GM21737 (cell line): ENCODE results near the gene ARHGAP42.
A peak's percentile ranks its signal among the peaks of the same experiment; 100 is the strongest.

Source experiments
- ATAC-seq: cut with Tn5 transposase; IDR thresholded peaks from one replicate; pipeline ENCODE4 v1.9.1; 2021; ENCODE audit warnings: mild to moderate bottlenecking, moderate library complexity; ENCODE audit not compliant: unreplicated experiment

Gene ARHGAP42

GRCh38 chr11:100908746-100909145, 221.7 kb downstream of the ARHGAP42 start:
- ATAC-seq, result no peak

GRCh38 chr11:100910808-100911207, 223.7 kb downstream of the ARHGAP42 start:
- ATAC-seq, result peak; percentile 91

DNA sequence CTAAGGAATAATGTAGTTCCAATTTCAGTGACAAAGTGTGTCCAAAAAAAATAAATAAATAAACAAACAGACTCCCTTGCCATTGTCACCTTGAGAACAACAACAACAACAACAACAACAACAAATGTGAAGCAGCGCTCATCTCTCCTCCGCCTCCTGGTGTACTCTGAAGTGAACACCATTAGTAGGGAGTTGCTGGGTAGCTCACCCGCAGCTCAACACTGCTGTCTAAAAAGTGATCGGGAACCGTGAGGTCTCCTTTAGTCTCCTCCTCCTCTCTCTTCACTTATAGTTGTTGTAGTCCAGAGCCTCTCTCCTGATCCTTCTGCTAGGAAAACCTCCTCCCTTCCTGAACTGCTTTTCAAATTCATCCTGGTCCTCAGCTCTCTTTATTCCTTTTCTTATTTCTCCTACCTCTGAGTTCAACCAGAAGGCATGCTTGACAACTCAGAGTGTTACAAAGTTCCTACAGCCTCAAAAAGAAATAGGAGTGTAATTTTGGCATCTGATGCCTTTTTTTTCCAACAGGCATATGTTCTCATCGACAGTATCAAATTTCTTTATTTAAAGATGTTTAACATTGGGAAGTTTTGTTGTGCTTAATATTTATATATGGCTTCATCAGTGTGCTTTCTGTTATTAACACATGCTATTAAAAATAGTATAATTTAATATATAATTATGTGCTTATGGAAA, 227.5 kb downstream of the ARHGAP42 start:
- ATAC-seq, result no peak

GRCh38 chr11:100918551-100919500, 231.7 kb downstream of the ARHGAP42 start:
- no peak for ATAC-seq

DNA sequence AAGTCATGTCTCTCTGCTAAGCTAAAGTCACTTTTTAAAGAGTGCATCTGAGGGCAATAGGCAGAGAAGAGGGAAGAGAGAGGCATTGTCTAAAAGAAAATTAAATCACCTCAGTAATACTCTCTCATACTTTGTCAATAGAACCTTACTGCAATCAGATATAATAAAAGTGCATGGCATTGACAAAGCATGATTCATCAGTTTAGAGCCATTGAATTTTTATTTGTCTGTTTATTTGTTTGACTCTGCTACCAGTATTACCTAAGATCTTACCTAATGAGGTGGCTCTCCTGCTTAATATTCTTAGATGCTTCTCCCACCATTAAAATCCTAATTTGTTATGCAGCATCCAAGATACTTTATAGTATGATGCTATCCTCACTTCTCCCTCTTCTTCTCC, 233.5 kb downstream of the ARHGAP42 start:
- ATAC-seq, result no peak

- no peak for ATAC-seq
Observed at GRCh38 chr11:100922121-100922520, 235.0 kb downstream of the ARHGAP42 start.

DNA sequence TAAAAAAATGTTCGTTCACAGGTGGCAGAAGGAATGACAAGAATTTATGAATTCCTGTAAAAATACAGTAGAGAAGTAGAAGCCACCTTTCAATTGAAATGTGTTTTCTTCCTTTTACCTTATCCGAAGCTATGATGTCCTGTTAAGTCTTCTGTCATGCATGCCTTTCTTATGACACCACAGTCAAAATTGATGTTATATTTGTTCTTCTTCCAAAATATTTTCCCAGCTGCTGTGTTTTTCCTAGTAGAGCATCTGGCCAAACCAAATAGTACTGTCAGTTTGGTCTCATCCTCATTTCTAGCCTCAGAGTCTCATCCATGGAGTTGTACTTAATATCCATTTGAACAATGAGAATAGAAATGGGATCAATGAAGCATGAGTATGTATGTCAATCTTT, 236.5 kb downstream of the ARHGAP42 start:
- no peak for ATAC-seq

DNA sequence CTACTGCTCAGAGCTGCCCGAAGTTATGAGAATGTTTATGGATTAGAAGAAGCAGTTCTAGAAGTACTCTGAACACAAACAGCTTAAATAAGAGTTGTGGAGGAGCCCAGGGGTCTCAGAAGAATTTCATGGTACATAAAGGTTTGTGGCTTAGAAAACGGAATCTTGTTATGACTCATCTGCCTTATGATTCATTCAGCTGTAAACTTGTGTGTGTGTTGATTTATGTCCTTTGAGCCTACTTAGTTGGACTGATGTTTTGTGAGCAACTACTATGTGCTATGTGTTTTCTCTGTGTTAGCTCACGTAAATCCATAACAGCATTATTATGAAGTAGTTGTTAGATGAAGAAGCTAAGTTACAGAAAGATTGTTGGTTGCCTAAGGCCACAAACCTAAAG, 238.8 kb downstream of the ARHGAP42 start:
- ATAC-seq, result no peak

GRCh38 chr11:100927579-100927978, 240.5 kb downstream of the ARHGAP42 start:
- ATAC-seq, result no peak

- no peak for ATAC-seq
Observed at GRCh38 chr11:100928426-100928825, 241.3 kb downstream of the ARHGAP42 start.

DNA sequence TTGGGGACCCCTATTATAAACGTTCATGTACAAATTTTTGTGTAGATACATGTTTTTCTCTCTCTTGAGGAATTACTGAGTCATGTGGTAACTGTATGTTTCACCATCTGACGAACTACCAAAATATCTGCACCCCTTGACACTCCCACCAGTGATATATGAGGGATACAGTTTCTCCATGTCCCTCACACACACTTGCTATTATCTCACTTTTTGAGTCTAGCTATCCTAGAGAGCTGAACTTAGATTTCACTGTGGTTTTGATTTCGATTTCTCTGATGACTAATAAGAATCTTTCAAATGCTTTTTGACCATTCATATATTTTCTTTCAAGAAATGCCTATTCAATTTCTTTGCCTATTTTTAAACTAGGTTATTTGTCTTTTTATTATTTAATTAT, 242.3 kb downstream of the ARHGAP42 start:
- ATAC-seq, result peak; percentile 55

GRCh38 chr11:100930185-100930778, 243.2 kb downstream of the ARHGAP42 start:
- ATAC-seq, result no peak

GRCh38 chr11:100932474-100933100, 245.5 kb downstream of the ARHGAP42 start:
- no peak for ATAC-seq

GRCh38 chr11:100936781-100937180, 249.7 kb downstream of the ARHGAP42 start:
- no peak for ATAC-seq

DNA sequence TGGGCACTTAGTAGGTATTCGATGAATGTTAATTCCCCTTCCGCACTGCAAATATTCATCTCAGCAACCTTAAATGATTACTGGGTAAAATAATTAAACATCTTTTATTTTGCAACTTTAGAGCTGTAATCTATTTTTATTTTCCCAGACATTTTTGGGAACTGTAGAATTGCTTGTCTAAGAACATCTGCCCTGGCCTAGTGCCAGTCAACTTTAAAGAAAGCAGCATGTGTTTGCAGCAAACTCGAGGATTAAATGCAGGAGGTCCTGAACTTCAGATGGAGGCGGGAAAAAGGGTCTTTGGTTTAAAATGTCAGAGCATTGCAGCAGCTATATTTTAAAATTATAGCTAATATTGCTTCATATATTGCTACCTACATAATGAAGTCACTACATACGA, 252.5 kb downstream of the ARHGAP42 start:
- ATAC-seq, result no peak

DNA sequence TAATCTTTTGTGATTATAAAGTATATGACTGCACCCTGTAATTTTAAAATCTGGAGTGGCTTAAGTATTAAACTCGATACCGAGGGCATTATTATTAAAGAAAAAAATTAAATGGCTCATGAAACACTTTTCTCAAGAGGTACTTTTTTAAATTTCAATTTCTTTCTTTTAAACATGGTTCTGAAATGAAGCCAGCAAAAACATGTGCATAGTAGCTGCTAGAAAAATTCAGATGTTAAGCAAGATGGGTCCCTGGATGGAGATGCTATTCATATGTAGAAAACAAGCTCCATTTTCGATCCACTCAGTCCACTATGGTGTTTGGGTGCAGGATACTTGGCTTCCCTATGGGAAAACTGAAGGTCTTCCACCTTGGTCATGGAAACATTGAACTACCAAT, 253.0 kb downstream of the ARHGAP42 start:
- no peak for ATAC-seq

DNA sequence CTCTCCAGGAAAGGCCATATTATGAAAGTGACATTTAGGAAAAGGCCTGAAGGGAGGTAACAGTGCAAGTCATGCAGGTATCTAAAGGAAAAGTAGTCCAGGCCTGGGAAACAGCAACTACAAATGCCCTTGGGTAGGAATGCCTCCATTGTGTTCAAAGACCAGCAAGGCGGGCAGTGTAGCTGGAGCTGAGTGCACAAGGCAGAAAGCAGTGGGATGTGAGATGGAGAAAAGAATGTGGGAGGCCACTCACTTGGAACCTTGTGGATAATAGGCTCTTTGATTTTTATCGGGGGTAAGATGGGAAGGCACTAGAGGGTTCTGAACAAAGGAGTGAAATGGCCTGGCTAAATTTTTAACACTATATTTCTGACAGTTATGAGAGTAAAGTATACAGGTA, 253.9 kb downstream of the ARHGAP42 start:
- ATAC-seq, result no peak

DNA sequence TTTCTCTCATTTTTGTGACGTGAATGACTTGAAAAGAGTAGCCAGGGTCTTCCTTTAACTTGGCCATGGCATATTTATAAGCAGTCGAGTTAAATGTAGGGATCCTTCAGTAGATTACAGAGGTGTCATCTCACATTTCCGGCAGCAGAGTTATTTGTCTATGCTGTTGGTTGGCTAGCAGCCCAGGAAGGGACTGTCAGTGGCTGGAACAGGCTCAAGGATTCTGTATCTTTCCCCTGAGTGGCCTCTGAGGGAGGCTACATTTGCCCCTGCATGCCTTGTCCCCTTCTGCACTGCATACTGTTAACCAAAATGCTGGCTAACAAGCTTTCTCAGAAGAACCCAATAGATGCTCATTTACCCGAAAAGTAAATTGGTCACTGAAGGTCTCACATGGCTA, 254.9 kb downstream of the ARHGAP42 start:
- no peak for ATAC-seq

GRCh38 chr11:100948936-100949335, 261.8 kb downstream of the ARHGAP42 start:
- no peak for ATAC-seq

DNA sequence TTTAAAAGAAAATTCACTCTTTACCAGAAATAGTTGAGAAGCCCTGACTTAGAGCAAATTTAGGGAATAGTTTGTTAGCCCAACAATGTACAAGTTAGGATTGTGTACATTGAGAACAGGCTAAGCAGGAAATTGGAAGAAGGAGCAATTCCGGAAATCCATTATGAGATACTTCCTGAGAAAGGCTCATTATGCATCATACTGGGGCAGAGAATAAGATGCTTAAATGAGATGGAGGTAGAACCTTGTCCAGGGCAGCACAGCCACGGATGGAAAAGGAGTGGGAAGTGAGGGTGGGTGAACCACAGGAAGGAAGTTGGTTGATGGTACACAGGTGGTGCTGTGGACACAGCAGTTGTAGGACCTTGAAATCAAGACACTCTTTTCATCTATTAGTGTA, 262.4 kb downstream of the ARHGAP42 start:
- no peak for ATAC-seq

DNA sequence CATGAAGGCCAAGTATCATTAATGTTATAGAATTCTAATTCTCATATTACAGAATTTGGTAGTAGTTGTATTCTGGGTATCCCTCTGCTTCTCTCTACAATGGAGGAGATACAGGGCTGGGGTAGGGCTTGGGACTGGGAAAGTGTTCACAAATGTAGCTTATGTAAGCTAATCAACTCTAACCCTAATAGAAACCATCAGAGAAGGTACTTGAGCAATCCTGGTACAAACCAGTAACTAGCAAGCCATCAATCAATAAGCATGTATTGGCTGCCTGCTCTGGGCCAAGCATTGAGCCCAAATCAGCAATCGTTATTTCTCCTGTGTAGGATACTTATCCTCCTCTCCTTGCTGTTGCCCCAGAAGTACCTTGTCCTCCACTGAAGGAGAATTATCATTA, 268.2 kb downstream of the ARHGAP42 start:
- ATAC-seq, result no peak
